ENCODE results near the gene SMC4.

GRCh38 chr3:160370987-160371857 is 28.2 kb upstream of the SMC4 start:
- TF ChIP-seq CTCF (IDR thresholded peaks at IDR 0.05; ENCODE audit: low read depth, low read length) (no peak), EZH2phosphoT487 (IDR thresholded peaks at IDR 0.05; ENCODE audit: low read depth) (no peak)

Measured in OCI-LY3 (cell line).